ENCODE data around the gene DHPS.
A peak's percentile ranks its signal among the peaks of the same experiment; 100 is the strongest.

DHPS gene

DNA sequence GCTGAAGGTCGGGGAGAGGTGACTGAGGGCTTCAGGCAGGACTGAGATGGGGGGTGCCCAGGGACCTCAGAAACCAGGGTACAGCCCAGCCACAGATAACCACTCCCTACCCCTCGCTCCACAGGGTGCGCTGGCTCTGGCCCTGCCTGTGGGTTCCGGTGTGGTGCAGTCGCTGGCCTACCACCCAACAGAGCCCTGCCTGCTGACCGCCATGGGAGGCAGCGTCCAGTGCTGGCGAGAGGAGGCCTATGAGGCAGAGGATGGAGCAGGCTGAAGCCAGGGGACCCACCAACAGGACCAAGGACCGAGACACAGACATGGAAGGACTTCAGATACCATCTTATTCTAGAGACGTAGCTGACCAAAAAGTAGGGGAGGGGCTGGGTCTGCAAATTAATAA is 6.3 kb downstream of the DHPS start:
- DNase-seq (ENCODE audit: low read depth in 2 of 2): no peak

DNA sequence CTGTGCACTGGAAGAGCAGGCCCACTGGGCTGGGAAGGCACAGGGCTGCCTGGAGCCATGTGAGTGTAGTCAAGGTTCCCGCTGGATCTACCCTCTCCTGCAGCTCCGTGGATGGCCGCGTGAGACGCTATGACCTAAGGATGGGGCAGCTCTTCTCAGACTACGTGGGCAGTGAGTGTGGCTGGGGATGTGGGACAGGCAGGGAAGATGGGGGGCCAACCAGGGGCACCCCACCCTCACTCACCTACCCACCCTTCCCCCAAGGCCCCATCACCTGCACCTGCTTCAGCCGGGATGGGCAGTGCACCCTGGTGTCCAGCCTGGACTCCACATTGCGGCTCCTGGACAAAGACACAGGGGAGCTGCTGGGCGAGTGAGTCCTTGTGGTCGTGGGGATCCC is 8.9 kb downstream of the DHPS start:
- no peak for DNase-seq (ENCODE audit: low read depth in 2 of 2)

DNA sequence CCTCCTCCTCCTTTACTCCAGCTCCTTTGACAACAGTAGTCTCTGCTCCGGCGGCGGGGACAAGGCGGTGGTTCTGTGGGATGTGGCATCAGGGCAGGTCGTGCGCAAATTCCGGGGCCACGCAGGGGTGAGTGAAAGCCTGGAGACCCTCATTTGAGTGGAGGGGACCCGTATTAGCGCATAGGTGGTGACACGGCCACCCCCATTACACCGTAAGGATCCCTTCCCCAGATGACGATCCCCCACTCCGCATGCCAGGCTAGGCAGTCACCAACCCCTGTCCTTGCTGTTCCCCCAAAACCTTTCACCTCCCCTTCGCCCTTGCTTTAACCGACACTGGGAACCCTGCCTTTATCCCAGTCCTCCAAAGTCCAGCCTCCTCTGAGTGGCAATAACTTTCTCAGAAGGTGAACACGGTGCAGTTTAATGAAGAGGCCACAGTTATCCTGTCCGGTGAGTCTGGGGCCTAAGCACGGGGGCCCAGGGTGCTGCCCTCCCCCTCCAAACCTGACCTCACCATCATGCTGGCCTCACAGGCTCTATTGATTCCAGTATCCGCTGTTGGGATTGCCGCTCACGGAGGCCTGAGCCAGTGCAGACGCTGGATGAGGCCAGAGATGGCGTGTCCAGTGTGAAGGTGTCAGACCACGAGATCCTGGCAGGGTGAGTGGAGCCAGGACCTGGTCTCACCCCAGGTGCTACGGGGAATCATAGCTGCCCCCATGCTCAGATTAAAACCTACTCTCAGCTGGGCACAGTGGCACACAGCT is 11.3 kb downstream of the DHPS start:
- DNase-seq (ENCODE audit: low read depth in 2 of 2): no peak

DNA sequence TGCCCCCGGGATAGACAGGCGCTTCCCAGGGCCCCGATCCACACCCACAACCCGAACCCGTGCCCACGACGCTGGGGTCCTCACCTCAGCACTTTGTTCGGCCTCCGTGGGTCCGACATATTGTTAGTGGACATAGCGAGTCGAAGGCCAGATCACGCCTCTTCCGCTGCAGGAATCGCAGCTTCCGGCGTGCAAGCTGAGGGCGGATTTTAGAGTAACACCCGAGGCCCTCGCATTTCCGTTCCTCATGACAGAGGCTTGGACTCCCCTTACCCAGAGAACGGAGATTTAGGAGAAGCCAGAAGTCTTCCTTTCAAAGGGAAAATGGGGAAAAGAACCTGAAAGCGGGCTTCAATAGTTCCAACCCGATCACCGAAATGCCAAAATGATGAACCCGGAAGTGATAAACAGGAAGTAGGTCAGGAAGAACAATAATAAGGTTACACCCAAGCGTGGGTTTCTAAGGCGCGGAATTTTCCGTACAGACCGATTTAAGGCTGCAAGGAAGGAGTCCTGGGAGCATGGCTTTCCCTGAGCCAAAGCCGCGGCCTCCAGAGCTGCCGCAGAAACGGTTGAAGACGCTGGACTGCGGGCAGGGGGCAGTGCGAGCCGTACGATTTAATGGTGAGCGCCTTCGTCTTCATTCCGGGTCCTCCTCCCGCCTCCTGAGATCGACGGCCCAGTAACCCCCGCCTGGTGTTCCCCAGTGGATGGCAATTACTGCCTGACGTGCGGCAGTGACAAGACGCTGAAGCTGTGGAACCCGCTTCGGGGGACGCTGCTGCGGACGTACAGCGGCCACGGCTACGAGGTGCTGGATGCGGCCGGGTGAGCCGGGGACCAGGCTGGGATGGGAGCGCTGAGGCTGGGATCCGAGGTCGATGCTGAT is 12.2 kb downstream of the DHPS start:
- DNase-seq (ENCODE audit: low read depth in 2 of 2): peak; percentile 40 to 50

DNA sequence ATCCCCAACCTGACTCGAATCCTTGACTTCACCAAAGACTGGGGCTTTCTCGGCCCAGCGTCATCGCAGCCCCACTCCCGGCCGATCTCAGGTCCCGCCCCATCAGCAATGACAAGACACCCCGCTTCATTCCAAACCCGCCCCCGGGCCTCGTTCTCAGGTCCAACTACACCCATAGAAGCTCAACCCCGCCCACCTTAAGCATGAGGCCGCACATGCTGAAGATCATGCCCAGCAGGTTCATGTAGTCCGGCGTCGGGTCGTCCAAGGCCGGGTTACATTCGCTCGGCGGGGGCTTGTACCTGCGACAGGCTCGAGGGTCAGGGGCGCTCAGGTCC is 12.8 kb downstream of the DHPS start:
- DNase-seq (ENCODE audit: low read depth in 2 of 2): no peak

DNA sequence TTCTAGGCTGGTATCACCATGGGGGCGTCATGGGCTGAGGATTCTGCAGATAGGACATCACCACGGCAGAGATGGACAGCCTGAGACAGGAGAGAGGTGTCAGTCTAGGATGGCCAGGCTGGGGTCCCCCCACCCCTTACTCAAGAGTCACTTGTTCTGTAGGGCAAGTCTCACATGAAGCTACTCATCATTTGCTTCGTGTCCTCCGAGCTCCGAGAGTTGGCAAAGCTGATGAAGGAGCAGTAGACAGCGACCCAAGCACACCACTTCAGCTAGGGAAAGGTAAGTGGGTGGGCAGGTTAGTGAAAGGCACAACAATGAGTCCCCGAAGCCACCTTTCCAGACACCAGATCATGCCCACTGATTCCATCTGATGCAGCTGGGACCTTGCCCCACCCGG is 13.3 kb downstream of the DHPS start:
- no peak for DNase-seq (ENCODE audit: low read depth in 2 of 2)

DNA sequence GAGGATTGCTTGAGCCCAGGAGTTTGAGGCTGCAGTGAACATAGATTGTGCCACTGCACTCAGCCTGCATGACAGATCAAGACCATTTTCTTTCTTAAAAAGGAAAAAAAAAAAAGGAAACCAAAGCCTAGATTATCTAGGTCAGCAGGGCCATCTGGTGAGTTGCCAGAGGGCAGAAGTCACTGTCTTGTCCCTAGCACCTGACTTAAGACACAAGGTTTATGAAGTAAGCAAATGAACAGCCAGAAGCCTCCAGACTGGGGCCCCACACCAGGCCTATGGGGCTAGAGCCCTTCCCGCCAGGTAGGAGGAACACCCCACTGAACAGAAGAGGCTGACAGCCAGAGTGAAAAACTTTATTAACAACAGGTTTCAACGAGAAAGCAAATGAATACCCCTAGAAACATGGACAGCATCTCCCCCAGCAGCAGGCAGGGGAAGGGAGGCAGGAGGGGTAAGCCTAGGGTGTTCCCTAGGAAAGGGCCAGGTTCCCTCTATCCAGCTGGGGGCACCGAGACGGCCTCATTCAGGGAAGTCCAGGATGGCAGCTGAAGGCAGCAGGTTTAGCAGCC is 13.9 kb downstream of the DHPS start:
- DNase-seq (ENCODE audit: low read depth in 2 of 2): no peak

DNA sequence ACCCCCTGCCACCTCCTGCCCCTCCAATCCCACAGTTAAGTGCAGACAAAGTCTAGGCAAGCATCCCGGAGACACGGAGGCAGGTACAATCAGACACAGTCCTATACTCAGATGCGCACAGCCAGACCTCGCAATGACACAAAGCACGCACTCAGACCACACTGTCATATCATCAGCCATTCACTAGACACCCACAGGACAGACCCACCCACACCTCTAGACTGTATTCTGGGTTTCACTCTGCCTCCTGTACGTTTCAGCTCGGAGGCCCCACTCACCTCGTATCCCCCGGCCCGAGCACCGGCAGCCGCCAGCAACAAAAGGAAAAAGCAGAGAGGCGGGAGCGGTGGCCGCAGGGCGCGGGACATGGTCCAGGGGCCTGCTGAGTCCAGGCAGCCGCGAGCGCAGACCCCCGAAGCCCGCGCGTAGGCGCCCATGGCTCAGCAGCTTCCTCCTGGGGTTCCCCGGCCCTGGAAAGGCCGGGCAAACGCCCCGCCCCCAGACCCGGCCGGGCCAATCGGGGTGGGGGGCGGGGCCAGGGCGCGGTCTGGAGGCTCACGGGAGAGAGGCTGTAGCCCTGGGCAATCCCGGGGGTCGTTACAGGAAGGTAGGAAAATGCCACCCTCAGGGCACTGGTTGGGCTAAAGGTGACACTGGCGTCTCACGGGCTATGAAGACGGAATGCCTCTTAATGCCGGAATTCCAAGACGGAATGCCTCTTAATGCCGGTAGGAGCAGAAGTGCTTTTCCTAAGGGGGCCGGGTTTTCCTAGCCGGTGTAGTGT is 15.2 kb downstream of the DHPS start, which contains the start of the genes MAN2B1 and WDR83:
TSS of gene MAN2B1 (minus strand) at position 478 of the 784 bp plus-strand sequence. CDS start at position 437, 41 bp downstream.
TSS of gene WDR83 (plus strand) at position 543 of the 784 bp plus-strand sequence. CDS start 2,984 bp downstream, outside the sequence.
- DNase-seq (ENCODE audit: low read depth in 2 of 2): no peak

DNA sequence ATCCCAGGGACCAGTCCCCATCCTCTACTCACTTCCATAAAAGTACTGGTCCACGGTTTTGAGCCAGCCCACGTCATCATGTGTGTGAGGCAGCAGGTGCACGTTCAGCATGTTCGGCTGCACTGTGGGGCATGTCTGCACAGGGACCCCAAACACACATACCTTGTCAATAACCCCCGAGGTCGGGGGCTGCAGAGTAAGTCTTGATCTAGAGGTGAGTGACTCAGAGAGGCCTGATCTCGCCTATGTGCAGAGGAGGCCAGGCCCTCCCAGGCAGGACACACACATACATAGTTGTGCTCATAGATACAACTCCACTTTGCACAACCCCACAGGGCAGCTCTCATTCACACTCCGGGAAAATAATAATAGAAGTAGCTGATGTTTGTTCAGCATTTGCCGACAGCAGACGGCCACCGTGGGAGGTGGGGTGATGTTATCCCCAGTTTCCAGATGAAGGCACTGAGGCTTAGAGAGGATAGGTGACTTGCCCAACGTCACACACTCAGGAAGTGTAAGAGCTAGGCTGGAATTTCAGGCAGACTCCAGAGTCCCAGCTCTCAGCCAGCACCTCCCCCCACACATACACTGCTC is 15.9 kb downstream of the DHPS start:
- DNase-seq (ENCODE audit: low read depth in 2 of 2): no peak

DNA sequence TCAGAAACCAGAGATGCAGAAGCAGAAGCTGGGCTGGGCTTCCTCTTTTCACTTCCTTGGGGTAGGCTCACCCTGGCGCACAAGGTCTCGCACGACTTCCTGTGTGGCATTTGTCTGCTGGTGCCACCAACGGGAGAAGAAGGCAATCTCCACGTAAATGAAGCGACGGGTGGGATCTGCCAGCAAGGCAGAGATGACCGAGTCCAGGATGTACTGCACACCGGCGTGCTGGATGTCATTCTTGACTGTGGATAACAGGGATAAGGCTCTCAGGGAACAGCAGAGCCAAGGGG is 16.5 kb downstream of the DHPS start:
- DNase-seq (ENCODE audit: low read depth in 2 of 2): no peak

DNA sequence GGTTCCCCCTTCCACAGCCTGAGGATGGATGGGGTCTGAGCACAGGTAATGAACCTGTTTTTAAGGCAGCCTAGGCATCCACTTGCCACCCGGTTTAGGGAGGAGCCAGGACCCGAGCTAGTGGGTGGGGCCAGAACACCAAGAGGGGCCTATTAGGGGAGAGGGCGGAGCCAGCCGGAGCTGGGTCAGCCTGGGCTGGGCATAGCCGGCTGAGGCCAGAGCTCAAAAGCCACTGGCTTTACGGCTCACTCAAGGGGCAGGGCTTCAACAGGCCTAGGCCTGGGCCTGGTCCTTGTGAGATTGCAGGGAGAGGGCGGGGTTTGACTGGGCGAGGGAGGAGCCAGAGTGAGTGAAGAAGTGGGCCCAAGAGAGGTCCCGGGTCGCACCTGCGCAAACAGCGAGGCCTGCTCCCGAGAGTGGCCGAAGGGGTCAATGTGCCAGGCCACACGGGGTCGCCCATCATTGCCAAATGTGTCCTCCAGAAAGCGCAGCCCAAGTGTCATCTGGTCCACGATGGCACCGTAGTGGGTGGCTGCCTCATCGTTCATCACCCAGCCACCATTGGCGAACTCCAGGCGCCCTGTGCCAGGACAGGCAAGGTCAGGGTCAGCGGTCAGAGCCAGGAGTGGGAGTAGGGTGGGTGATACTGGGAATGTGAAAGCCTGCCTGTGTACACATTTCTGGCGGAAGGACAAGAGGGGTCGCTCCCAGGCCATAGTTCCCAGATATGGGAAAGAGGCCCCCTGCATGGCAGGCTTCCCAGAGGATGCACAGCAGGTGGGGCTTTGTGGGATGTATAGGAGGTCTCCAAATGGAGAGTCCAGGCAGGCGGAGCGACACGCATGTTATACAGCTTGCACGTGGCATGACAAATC is 17.0 kb downstream of the DHPS start:
- no peak for DNase-seq (ENCODE audit: low read depth in 2 of 2)

DNA sequence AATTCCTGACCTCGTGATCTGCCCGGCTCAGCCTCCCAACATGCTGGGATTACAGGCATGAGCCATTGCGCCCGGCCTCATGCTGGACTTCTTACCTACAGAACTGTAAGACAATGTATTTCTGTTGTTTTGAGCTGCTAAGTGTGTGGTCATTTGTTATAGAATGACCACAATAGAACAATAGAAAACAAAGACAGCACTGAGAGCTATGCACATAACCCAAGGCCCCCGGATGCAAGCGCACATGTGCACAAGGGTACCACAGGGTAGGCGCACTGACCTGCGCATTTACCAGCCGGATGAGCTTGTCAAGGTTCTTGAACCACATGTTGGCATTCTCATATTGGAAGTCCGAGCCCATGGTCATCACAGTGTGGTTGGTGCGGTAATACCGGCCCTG is 20.7 kb downstream of the DHPS start:
- DNase-seq (ENCODE audit: low read depth in 2 of 2): no peak

DNA sequence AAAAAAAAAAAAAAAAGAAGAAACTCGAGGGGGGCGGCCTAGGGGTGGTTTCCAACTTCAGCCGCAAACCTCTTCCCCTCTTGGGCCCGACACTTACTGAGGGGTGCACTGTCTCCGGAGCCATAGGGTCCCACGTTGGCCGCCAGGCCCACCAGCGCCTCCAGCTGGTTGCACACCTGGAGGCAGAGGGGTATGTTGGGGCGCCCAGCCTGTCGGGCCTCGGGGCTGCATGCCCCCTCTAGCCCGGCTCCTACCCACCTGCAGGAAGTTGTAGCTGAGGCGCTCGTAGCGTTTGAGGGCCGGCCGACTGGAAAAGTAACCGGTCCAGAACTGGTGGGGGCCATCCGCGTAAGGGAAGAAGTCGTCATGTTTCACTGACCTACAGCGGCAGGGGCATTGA is 23.7 kb downstream of the DHPS start:
- no peak for DNase-seq (ENCODE audit: low read depth in 2 of 2)

DNA sequence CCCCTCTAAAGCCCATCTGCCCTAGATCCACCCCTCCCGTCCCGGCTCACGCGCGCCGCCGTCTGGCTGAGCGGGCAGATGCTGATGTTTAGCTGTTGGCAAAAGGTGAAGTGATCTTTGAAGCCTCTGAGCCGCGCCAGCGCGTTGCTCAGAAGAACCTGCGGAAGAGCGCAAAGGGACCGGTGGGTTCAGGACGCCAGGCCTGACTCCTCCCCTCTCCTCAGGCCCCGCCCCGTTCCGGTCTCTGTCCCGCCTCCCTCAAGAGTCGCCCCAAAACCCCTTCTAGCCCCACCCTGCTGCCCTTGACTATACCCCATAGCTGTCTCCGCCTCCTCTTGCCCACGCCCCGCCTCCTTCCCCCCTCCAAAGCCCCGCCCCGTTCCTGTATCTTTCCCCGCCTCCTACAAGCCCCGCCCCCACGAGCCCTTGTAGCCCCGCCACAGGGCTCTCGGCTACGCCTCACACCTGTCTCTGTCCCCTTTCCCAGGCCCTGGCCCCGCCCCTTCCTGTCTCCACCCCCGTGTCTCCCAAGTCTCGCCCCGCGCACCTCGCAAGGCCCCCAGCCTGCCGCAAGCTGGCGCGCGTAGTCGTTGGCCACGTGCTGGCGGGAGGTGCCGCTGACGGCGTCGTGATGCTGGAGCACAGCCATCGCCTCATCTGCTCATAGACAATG is 24.6 kb downstream of the DHPS start:
- DNase-seq (ENCODE audit: low read depth in 2 of 2): no peak

DNA sequence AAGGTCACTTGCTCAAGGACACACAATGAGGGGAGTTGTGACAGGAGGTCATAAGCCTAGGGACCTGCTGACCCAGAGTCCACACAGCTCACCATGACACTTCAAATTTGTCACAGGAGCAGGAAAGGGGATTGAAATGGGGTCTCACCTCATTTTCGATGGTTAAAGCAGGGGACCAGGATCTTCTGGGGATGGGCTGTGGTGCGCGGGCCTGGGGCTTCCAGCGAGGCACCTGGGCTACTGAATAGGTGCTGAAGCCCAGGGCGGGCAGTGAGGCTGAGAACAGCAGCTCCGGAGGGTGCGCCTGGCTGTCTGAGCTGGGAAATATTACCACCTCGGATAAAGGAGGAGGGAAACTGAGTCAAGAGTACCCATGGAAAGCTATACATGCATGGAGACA is 26.1 kb downstream of the DHPS start:
- DNase-seq (ENCODE audit: low read depth in 2 of 2): no peak

DNA sequence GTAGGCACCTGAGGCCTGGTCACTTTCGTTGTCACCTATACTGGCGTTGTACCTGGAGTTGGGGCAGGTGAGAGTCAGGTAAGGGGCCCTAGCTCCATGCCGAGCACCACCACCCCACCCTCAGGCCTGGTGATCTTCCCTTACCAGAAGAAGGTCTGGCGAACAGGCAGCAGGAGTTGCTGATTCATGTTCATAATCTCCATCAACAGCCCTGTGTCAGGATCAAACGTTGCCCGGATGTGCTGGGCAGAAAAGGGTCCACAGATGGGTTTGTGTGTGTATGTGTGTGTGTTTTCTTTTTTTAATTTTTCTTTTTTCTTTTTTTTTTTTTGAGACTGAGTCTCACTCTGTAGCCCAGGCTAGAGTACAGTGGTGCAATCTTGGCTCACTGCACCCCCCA is 29.5 kb downstream of the DHPS start:
- DNase-seq (ENCODE audit: low read depth in 2 of 2): no peak

DNA sequence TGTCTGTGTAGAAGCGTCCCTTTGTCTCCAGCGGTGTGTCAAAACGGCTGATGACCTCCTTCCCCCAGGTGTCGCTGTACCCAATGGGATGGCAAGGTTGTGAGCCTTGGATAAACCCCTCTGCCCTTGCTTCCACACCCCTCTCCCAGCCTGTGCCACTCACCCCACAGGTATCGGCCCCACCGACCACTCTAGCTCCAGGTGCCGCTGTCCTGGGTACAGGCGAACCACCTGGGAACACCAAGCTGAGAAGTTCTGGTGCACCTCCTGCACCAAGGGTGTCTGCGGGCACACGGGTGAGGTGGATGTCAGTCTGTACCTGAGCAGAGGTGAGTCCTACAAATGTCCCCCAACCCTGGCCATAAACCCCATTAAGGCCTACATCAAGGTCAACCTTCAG is 31.7 kb downstream of the DHPS start:
- no peak for DNase-seq (ENCODE audit: low read depth in 2 of 2)

DNA sequence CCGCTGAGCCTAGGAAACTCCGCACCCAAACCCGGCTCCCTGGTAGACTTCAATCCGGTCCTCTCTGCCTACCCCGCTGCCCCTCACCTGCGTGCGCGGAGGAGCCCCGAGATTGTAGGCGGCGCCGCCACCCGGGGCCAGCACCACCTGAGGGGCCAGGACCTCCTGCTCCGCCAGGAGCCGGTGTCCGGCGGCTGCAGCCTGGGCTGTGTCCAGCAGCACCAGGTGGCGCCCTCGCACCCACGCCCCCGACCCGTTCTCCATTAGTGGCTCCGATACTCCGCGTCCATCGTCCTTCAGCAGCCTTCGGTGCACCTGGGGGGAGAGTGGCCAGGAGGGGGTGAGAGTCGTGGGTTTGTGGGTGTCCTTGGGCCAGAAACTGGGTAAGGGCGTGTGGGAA is 33.6 kb downstream of the DHPS start:
- no peak for DNase-seq (ENCODE audit: low read depth in 2 of 2)

DNA sequence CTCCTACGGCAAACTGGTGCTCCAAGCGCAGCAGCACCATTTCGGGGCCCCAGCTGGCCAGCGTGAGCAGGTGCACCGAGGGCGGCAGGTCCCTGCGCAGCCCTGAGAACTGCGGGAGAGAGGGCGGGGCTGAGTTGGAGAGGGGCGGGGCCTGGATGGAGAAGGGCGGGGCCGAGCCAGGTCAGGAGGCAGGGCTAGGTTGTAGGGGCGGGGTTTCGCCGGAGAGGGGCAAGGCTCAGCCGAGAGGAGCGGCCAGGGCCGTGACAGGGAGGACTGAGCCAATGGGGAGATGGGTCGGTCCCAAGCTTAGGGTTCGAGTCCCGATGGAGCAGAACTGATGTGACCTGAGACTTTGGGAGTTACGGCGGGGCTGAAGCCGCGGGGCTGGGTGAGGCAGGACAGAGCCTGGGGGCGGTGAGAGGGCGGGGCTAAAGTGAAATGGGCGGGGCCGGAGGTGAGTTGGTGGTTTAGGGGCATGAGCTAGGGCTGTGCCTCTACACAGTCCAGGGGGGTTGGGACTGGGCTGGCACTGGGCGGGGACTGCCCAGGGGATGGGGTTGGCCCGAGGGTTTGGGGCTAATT is 34.1 kb downstream of the DHPS start:
- DNase-seq (ENCODE audit: low read depth in 2 of 2): no peak

DNA sequence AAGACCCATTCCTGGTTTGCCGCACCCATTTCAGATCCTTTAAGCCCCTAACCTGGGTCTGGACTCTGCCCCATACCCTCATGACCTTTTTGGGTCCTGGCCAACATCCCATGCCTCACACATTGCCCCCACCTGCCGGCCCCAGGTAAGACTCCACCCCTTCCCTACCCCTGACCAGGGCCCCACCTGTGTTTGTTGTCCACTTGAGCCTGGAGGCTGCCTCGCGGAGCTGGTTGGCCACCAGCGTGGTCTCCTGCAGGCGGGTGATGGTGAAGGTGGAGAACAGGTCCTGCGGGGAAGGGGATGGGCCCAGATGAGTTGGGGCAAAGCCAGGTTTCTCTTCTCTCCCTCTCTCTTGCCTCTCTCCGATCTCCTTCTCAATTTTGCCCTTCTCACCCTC is 34.6 kb downstream of the DHPS start:
- DNase-seq (ENCODE audit: low read depth in 2 of 2): no peak
